ENCODE measurements around the gene RAPGEF5. TPM values are rescaled to one million over a fixed set of nuclear protein-coding genes. Genes with fewer than 3 reads are reported as not detected.
"Not testable (repeated sequence)": the region's sequence is repeated elsewhere in the genome, so short reads cannot be mapped to it uniquely, and the experiment has no call there.

RAPGEF5 gene
- total RNA-seq, 1 donor from 2014 or later = 139 TPM

DNA sequence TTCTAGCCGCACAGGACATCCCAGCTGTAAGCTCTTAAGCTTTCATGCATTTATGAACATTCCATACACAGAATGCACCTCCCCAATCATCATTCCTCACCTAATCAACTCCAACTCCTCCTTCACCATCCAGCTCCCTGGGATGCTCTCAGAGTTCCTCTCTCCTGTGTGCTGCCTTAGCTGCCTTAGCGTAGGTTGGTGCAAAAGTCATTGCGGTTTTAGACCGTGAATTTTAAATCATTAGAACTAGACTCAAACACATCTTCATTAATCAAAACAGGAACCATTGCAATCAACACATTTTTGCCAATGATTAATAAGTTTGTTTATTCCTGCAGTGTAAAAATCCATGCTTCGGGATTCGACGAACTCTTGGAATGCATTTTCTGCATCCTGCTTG is 251.4 kb downstream of the RAPGEF5 start:
- Histone ChIP-seq H3K27ac (no peak overlapping the region), H3K36me3 (no peaks in the 10 kb centered on the region), H3K4me1 (peaks cover 3% of the 10 kb centered on the region), H3K9me3 (no peaks in the 10 kb centered on the region), H3K27me3 (no peaks in the 10 kb centered on the region), H3K4me3 (no peak overlapping the region)
- no peak for DNase-seq
- intact Hi-C loops (cut with DNase I) = loop anchor here (5.0 kb wide), 1 partner anchor 382 kb away; no protein-coding TSS in a partner anchor
- no peak for ATAC-seq
- TF ChIP-seq, protein P1, sequence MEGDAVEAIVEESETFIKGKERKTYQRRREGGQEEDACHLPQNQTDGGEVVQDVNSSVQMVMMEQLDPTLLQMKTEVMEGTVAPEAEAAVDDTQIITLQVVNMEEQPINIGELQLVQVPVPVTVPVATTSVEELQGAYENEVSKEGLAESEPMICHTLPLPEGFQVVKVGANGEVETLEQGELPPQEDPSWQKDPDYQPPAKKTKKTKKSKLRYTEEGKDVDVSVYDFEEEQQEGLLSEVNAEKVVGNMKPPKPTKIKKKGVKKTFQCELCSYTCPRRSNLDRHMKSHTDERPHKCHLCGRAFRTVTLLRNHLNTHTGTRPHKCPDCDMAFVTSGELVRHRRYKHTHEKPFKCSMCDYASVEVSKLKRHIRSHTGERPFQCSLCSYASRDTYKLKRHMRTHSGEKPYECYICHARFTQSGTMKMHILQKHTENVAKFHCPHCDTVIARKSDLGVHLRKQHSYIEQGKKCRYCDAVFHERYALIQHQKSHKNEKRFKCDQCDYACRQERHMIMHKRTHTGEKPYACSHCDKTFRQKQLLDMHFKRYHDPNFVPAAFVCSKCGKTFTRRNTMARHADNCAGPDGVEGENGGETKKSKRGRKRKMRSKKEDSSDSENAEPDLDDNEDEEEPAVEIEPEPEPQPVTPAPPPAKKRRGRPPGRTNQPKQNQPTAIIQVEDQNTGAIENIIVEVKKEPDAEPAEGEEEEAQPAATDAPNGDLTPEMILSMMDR (IDR thresholded peaks at IDR 0.05) = no peak

DNA sequence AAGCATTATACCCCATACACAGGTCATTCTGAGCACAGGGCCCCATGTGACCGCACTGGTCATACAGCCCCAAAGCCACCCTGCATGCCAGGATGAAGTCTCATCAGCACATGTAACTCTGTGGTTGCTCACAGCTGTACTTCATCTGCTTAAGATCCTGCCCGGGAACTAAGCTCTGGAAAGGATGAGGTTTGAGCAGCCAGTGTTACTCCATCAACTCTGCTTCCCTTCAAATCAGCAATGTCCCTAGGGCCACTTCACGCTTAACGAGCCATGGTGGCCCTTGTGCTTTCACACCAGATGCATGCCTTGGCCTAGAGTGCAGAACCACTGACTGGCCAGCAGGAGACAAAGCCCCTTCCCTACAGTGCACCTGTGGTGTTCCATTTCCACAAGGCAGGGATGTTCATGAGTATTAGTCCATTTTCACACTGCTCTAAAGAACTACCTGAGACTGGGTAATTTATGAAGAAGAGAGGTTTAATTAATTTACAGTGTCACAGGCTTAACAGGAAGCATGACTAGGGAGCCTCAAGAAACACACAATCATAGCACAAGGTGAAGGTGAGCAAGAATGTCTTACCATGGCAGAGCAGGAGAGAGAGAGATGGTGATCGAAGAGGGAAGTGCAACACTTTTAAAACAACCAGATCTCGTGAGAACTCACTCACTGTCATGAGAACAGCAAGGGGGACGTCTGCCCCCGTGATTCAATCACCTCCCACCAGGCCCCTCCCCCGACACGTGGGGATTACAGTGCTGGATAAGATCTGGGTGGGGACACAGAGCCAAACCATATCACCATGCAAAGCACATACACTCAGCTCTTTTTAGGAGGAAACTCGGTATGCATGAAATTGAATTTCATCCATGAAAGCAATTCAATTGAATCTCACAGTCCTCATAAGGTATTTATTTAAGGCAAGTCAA is 262.3 kb downstream of the RAPGEF5 start:
- no peaks in the 10 kb centered on the region for H3K36me3 ChIP-seq
- TF ChIP-seq, protein P1 (IDR thresholded peaks at IDR 0.05) = no peak
- no peaks in the 10 kb centered on the region for H3K9me3 ChIP-seq
- peak; percentile 7 for ATAC-seq
- no peak overlapping the region for H3K27ac ChIP-seq
- intact Hi-C loops (cut with DNase I) = no loop called here
- no peak for DNase-seq
- H3K27me3 ChIP-seq = no peaks in the 10 kb centered on the region
- H3K4me3 ChIP-seq = no peak overlapping the region
- no peaks in the 10 kb centered on the region for H3K4me1 ChIP-seq

DNA sequence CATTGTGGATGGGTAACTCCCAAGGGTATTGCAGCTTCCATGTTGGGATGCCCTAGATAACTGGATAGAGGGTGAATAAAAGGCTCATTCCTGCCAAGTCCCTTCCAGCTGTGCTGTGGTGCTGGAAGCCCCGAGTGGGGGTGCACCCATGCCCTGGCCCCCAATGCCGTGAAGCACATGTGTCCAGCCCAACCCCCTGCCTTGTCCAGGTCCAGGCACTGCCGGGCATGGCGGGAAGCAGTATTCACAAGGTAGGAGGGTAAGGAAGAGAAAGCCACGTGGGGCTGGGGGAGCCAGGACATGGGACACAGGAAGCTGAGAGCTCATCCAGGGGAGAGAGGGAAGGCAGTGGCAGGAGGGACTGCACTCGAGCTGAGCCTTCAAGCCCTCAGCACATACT is 263.0 kb downstream of the RAPGEF5 start:
- no peak overlapping the region for H3K27ac ChIP-seq
- H3K36me3 ChIP-seq = no peaks in the 10 kb centered on the region
- H3K27me3 ChIP-seq = no peaks in the 10 kb centered on the region
- H3K4me1 ChIP-seq = no peaks in the 10 kb centered on the region
- no peak for DNase-seq
- peak; percentile 15 for ATAC-seq
- H3K4me3 ChIP-seq = no peak overlapping the region
- intact Hi-C loops (cut with DNase I) = no loop called here
- TF ChIP-seq, protein P1 (IDR thresholded peaks at IDR 0.05) = no peak
- no peaks in the 10 kb centered on the region for H3K9me3 ChIP-seq

DNA sequence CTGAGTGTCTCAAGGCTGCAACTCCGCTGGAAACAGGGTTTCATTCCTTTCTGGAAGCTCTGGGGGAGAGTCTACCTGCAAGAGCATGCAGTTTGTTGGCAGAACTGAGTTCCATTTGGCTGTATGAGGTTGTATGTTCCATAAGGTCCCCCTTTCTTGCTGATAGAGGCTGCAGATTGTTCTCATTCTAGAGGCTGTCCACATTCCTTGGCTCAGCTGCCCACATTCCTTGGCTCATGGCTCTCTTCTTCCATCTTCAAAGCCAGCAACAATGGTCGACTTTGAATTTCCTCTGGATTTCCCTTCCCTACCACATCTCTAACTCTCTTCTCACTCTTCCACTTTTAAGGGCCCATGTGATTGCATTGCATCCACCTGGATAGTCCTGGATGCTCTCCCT is 264.0 kb downstream of the RAPGEF5 start:
- H3K9me3 ChIP-seq = no peaks in the 10 kb centered on the region
- ATAC-seq (peak; percentile 41), DNase-seq (no peak)
- no peaks in the 10 kb centered on the region for H3K36me3 ChIP-seq
- H3K4me1 ChIP-seq = no peaks in the 10 kb centered on the region
- TF ChIP-seq, protein P1 (IDR thresholded peaks at IDR 0.05) = no peak
- no peaks in the 10 kb centered on the region for H3K27me3 ChIP-seq
- no peak overlapping the region for H3K4me3 ChIP-seq
- intact Hi-C loops (cut with DNase I) = no loop called here
- no peak overlapping the region for H3K27ac ChIP-seq

DNA sequence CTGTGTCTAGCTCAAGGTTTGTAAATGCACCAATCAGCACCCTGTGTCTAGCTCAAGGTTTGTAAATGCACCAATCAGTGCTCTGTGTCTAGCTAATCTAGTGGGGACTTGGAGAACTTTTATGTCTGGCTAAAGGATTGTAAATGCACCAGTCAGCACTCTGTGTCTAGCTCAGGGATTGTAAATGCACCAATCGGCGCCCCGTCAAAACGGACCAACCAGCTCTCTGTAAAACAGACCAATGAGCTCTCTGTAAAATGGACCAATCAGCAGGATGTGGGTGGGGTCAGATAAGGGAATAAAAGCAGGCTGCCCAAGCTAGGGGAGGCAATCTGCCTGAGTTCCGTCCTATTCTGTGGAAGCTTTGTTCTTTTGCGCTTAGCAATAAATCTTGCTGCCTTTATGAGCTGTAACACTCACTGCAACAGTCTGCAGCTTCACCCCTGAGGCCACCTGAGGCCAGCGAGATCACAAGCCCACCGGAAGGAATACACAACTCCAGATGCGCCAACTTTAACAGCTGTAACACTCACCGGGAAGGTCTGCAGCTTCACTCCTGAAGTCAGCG is 265.9 kb downstream of the RAPGEF5 start:
- H3K9me3 ChIP-seq; H3K27me3 ChIP-seq; H3K36me3 ChIP-seq; ATAC-seq; H3K27ac ChIP-seq; DNase-seq; intact Hi-C loops (cut with DNase I); H3K4me3 ChIP-seq; H3K4me1 ChIP-seq: not testable (repeated sequence)

DNA sequence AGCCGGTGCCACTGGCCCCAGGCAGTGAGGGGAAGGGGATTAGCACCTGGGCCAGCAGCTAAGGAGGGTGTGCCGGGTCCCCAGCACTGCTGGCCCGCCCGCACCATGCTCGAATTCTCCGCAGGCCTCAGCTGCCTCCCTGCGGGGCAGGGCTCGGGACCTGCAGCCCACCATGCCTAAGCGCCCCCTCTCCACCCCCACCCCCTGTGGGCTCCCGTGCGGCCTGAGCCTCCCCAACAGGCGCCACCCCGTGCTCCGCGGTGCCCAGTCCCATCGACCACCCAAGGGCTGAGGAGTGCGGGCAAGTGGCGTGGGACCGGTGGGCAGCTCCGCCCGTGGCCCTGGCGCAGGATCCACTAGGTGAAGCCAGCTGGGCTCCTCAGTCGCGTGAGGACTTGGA is 266.4 kb downstream of the RAPGEF5 start:
- no peak for DNase-seq
- peak; percentile 22 for ATAC-seq
- TF ChIP-seq, protein P1 (IDR thresholded peaks at IDR 0.05) = no peak
- no peaks in the 10 kb centered on the region for H3K27me3 ChIP-seq
- H3K36me3 ChIP-seq = no peaks in the 10 kb centered on the region
- intact Hi-C loops (cut with DNase I) = no loop called here
- no peaks in the 10 kb centered on the region for H3K4me1 ChIP-seq
- H3K27ac ChIP-seq = no peak overlapping the region
- H3K9me3 ChIP-seq = no peaks in the 10 kb centered on the region
- no peak overlapping the region for H3K4me3 ChIP-seq
